Esophagus squamous epithelium (tissue), 4 donors: ENCODE results near the gene NUDT12.

Experiments
- POLR2A ChIP-seq, 4 donors: fragments of 450-650 bp; IDR thresholded peaks; one replicate each; pipeline ENCODE4 v1.6.1; 2017; ENCODE audit warnings: antibody characterized with exemption in 4 of 4, mild to moderate bottlenecking in 4 of 4, moderate library complexity in 3 of 4
- TF ChIP-seq, protein P1 (sequence below), 6 experiments: fragments of 450-650 bp in 4 of 6; fragments of 200-600 bp in 2 of 6; sonication (generic) in 2 of 6; IDR thresholded peaks; one replicate each; pipeline ENCODE4 v1.5.1; 2016 to 2019; ENCODE audit warnings: antibody characterized with exemption in 6 of 6, mild to moderate bottlenecking in 4 of 6, moderate library complexity in 4 of 6

- TF ChIP-seq, protein P1, sequence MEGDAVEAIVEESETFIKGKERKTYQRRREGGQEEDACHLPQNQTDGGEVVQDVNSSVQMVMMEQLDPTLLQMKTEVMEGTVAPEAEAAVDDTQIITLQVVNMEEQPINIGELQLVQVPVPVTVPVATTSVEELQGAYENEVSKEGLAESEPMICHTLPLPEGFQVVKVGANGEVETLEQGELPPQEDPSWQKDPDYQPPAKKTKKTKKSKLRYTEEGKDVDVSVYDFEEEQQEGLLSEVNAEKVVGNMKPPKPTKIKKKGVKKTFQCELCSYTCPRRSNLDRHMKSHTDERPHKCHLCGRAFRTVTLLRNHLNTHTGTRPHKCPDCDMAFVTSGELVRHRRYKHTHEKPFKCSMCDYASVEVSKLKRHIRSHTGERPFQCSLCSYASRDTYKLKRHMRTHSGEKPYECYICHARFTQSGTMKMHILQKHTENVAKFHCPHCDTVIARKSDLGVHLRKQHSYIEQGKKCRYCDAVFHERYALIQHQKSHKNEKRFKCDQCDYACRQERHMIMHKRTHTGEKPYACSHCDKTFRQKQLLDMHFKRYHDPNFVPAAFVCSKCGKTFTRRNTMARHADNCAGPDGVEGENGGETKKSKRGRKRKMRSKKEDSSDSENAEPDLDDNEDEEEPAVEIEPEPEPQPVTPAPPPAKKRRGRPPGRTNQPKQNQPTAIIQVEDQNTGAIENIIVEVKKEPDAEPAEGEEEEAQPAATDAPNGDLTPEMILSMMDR (IDR thresholded peaks at IDR 0.05), result no peak
- TF ChIP-seq POLR2A (IDR thresholded peaks at IDR 0.05), result no peak
These were observed 44.8 kb upstream of the NUDT12 start for GRCh38 chr5:103607346-103607745.
